ENCODE measurements around the gene ASPRV1.

DNA sequence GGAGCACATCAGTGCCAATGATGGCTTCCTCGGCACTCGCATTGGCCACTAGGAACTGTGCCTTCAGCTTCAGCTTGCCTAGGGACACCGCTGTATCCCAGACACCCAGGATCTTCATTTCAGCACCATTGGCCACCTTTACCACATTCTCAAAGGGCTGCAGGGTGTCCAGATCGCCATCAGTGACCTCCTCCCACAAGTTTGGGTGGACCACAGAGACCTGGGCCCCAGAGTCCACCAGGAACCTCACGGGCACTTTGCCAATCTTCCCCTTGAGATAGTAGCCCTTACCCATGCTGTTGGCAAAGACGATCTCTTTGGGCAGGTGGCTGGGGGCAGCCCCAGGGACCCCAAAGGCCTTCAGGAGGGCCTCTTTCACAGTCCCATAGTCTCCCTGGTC is 610 bp downstream of the ASPRV1 start:
- no peak for TF ChIP-seq FOS (IDR thresholded peaks at IDR 0.05; ENCODE audit: borderline replicate concordance, insufficient read depth, low read length)
- TF ChIP-seq, protein P1, sequence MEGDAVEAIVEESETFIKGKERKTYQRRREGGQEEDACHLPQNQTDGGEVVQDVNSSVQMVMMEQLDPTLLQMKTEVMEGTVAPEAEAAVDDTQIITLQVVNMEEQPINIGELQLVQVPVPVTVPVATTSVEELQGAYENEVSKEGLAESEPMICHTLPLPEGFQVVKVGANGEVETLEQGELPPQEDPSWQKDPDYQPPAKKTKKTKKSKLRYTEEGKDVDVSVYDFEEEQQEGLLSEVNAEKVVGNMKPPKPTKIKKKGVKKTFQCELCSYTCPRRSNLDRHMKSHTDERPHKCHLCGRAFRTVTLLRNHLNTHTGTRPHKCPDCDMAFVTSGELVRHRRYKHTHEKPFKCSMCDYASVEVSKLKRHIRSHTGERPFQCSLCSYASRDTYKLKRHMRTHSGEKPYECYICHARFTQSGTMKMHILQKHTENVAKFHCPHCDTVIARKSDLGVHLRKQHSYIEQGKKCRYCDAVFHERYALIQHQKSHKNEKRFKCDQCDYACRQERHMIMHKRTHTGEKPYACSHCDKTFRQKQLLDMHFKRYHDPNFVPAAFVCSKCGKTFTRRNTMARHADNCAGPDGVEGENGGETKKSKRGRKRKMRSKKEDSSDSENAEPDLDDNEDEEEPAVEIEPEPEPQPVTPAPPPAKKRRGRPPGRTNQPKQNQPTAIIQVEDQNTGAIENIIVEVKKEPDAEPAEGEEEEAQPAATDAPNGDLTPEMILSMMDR (IDR thresholded peaks at IDR 0.05; ENCODE audit: extremely low read depth in 1 of 2, insufficient read depth in 1 of 2, low read depth in 1 of 2, low read length in 2 of 2): no peak
- TF ChIP-seq, protein P2, sequence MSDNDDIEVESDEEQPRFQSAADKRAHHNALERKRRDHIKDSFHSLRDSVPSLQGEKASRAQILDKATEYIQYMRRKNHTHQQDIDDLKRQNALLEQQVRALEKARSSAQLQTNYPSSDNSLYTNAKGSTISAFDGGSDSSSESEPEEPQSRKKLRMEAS (IDR thresholded peaks at IDR 0.05; ENCODE audit: insufficient read depth, insufficient read length): no peak

Measured in endothelial cell of umbilical vein (primary cell).